SH-SY5Y (cell line): ENCODE data around the gene TUBG1.

ENCODE experiments used
- GATA2 ChIP-seq: IDR thresholded peaks from 2 replicates; pipeline ENCODE4 v1.6.1; 2011; ENCODE audit warnings: mild to moderate bottlenecking, low read depth, low read length
- GATA3 ChIP-seq: IDR thresholded peaks from 2 replicates; pipeline ENCODE4 v1.6.1; 2011; ENCODE audit warnings: low read depth, mild to moderate bottlenecking, low read length, moderate library complexity

DNA sequence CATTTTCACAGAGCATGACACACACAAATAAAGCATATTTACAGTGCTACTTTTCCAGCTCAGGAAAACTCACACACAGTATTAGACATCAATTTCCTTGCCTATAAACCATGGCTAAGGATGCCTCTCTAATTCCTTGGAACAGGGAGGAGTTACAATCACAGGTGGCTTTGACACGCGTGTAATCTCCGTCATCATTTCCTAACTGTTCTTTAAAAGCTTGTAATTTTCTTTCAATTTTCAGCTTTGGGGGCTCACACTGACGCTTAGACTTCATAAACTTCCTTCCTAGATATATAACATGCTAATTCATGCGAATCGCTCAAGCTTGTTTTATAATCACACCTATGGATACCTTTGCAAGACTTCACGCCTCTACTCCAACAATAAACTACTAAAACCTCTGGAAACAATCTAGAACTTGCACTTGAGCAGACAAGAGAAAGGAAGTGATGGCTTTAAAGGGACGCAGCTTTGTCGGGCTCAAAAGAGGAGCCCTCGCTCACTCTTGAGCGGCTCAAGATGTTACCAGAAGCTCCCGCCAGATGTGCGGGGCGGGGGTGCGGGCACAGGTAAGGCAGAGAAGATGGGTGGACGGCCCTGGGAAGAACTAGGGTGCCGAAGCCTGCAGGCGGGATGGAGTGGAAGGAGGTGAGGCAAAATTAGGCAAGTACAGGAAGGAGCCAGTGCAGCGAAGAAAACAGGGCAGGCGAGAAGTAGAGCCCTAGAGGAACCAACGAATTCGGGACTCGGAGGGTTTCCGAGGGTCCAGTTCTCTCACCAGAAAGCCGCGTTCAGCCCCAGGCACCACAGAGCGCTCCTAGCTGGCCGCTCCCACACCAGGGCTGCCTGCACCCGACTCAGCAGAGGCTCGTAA, 940 bp upstream of the TUBG1 start:
- TF ChIP-seq GATA2 (no peak), GATA3 (no peak)
